GM21423 (cell line): ENCODE measurements around the gene COG1.

Experiments used
- ATAC-seq: cut with Tn5 transposase; IDR thresholded peaks from one replicate; pipeline ENCODE4 v1.9.1; 2021; ENCODE audit warnings: mild to moderate bottlenecking, moderate library complexity; ENCODE audit not compliant: unreplicated experiment

Gene COG1

GRCh38 chr17:73196500-73196899 is 3.6 kb downstream of the COG1 start:
- no peak for ATAC-seq

GRCh38 chr17:73197161-73197560 is 4.3 kb downstream of the COG1 start:
- no peak for ATAC-seq

- no peak for ATAC-seq
Measured at GRCh38 chr17:73198201-73198929, 5.5 kb downstream of the COG1 start.

- no peak for ATAC-seq
Measured at GRCh38 chr17:73198930-73199260, 6.0 kb downstream of the COG1 start.

- ATAC-seq: no peak
Measured at GRCh38 chr17:73199751-73200317, 7.0 kb downstream of the COG1 start.

GRCh38 chr17:73200476-73200875 is 7.6 kb downstream of the COG1 start:
- no peak for ATAC-seq

GRCh38 chr17:73201215-73202069 is 8.6 kb downstream of the COG1 start:
- no peak for ATAC-seq

GRCh38 chr17:73203135-73203787 is 10.4 kb downstream of the COG1 start:
- no peak for ATAC-seq

GRCh38 chr17:73203788-73204479 is 11.1 kb downstream of the COG1 start:
- no peak for ATAC-seq

- no peak for ATAC-seq
Measured at GRCh38 chr17:73205459-73205961, 12.7 kb downstream of the COG1 start.

- ATAC-seq: no peak
Measured at GRCh38 chr17:73208139-73208827, 15.4 kb downstream of the COG1 start.

GRCh38 chr17:73209436-73209835 is 16.6 kb downstream of the COG1 start:
- ATAC-seq: no peak

- no peak for ATAC-seq
Measured at GRCh38 chr17:73210002-73210678, 17.3 kb downstream of the COG1 start.

GRCh38 chr17:73211745-73212144 is 18.9 kb downstream of the COG1 start:
- no peak for ATAC-seq

GRCh38 chr17:73214008-73214407 is 21.2 kb downstream of the COG1 start:
- ATAC-seq: no peak

GRCh38 chr17:73214851-73215250 is 22.0 kb downstream of the COG1 start:
- ATAC-seq: no peak

GRCh38 chr17:73215447-73215846 is 22.6 kb downstream of the COG1 start:
- ATAC-seq: no peak

GRCh38 chr17:73223626-73224230 is 30.9 kb downstream of the COG1 start:
- no peak for ATAC-seq

GRCh38 chr17:73224237-73224636 is 31.4 kb downstream of the COG1 start:
- no peak for ATAC-seq
